Measurements from ENCODE around the gene HHLA2.

HHLA2 gene

GRCh38 chr3:108328821-108329486 lies 32.6 kb downstream of the HHLA2 start:
- no peak overlapping the region for H3K4me3 ChIP-seq (ENCODE audit: low read depth, low read length)
- no peak for TF ChIP-seq CTCF (IDR thresholded peaks at IDR 0.05; ENCODE audit: control insufficient read depth, extremely low read depth, insufficient read depth)
- no peak for DNase-seq (ENCODE audit: low read depth)

GRCh38 chr3:108329508-108329907 lies 33.2 kb downstream of the HHLA2 start:
- DNase-seq (ENCODE audit: low read depth): no peak
- no peak overlapping the region for H3K4me3 ChIP-seq (ENCODE audit: low read depth, low read length)
- no peak for TF ChIP-seq CTCF (IDR thresholded peaks at IDR 0.05; ENCODE audit: control insufficient read depth, extremely low read depth, insufficient read depth)

GRCh38 chr3:108329947-108330346 lies 33.6 kb downstream of the HHLA2 start:
- DNase-seq (ENCODE audit: low read depth): no peak
- no peak overlapping the region for H3K4me3 ChIP-seq (ENCODE audit: low read depth, low read length)
- no peak for TF ChIP-seq CTCF (IDR thresholded peaks at IDR 0.05; ENCODE audit: control insufficient read depth, extremely low read depth, insufficient read depth)

GRCh38 chr3:108331792-108332191 lies 35.4 kb downstream of the HHLA2 start:
- H3K4me3 ChIP-seq (ENCODE audit: low read depth, low read length): no peak overlapping the region
- no peak for TF ChIP-seq CTCF (IDR thresholded peaks at IDR 0.05; ENCODE audit: control insufficient read depth, extremely low read depth, insufficient read depth)
- DNase-seq (ENCODE audit: low read depth): no peak

- no peak for DNase-seq (ENCODE audit: low read depth)
- no peak overlapping the region for H3K4me3 ChIP-seq (ENCODE audit: low read depth, low read length)
Measured at GRCh38 chr3:108333961-108334360, 37.6 kb downstream of the HHLA2 start.

GRCh38 chr3:108334701-108335100 lies 38.4 kb downstream of the HHLA2 start:
- no peak for DNase-seq (ENCODE audit: low read depth)
- H3K4me3 ChIP-seq (ENCODE audit: low read depth, low read length): no peak overlapping the region
- no peak for TF ChIP-seq CTCF (IDR thresholded peaks at IDR 0.05; ENCODE audit: control insufficient read depth, extremely low read depth, insufficient read depth)

More at GRCh38 chr3:108333961-108334360, 37.6 kb downstream of the HHLA2 start:
- TF ChIP-seq CTCF (IDR thresholded peaks at IDR 0.05; ENCODE audit: control insufficient read depth, extremely low read depth, insufficient read depth): no peak
